Activated naive CD4-positive, alpha-beta T cell treated with anti-CD3 and anti-CD28 coated beads, Interleukin-2, amount 50 U/mL, for 72 hours (primary cell): ENCODE data around the gene COG1. TPM values are rescaled to one million over a fixed set of nuclear protein-coding genes. Genes with fewer than 3 reads are reported as not detected.

Source experiments
- ATAC-seq, 2 donors: fragments of 150-1000 bp; cut with Tn5 transposase; 2 replicates each; pipeline ENCODE4 v1.10.0; 2021; ENCODE audit warnings: mild to moderate bottlenecking in 2 of 2, moderate library complexity in 2 of 2
- DNase-seq, 2 donors: peaks; one replicate each; pipeline ENCODE4 v3.0.0; 2021 to 2022; ENCODE audit warnings: low spot score in 2 of 2
- H3K27ac Mint-ChIP-seq, 2 donors: one replicate each; pipeline ENCODE4 v1.8.0; 2022; ENCODE audit warnings: mild to moderate bottlenecking in 2 of 2, mixed read lengths in 2 of 2
- H3K36me3 Mint-ChIP-seq, 2 donors: one replicate each; pipeline ENCODE4 v1.8.0; 2022; ENCODE audit warnings: mixed read lengths in 2 of 2
- H3K9me3 Mint-ChIP-seq, 2 donors: one replicate each; pipeline ENCODE4 v1.8.0; 2022; ENCODE audit warnings: mixed read lengths in 2 of 2
- total RNA-seq, 2 donors: library from RNA; stranded (reverse); gene quantifications; one replicate each; pipeline ENCODE4 v1.2.3, GENCODE V29; 2022

Gene COG1
- total RNA-seq, 2 donors from 2014 or later: 26.8 to 40.5 TPM

DNA sequence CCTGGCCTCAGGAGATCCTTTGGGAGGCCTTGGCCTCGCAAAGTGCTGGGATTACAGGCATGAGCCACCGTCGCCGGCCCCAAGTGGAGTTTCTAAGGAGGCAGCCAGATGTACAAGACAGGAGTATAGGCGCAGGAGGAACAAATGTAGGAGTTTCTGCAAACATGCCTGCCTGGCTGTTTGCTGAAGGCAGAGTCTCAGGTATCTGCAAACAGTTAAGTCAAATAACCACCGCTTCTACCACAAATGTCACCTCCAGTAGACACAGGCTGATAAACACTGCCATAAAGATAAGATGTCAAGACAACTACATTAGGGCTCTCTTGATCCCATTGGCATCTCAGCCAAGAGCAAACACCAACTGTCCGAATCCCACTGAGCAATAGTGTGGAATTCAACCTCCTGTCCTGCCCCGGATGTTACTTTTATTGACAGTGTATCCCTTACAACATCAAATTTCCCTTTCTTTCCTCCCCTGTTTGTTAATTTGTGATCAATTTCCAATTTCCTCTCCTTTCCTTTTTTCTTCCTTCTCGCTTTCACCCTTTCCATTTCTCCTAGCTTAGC lies 5.6 kb upstream of the COG1 start:
- ATAC-seq (no peak), DNase-seq (no peak)
- H3K27ac Mint-ChIP-seq: no peak overlapping the region
- no peaks in the 10 kb centered on the region for H3K9me3 Mint-ChIP-seq
- no peaks in the 10 kb centered on the region for H3K36me3 Mint-ChIP-seq

DNA sequence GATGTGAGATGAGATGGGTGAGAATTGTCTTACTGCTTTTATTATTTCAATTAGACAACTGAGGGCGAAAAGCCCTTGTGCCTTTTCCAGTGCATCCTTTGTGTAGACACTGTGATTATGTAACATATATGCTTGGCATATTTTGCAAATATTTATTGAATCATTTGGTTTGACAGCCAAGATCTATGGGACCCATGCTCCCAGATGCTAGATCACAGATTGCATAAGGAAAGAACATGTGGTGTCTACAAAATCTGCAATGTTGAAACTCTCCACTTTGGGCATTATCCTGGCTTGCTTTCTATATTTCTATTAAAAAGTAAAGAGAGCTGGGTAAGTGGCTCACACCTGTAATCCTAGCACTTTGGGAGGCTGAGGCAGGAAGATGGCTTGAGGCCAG lies 4.8 kb upstream of the COG1 start:
- H3K9me3 Mint-ChIP-seq: no peaks in the 10 kb centered on the region
- no peak for ATAC-seq
- H3K27ac Mint-ChIP-seq: no peak overlapping the region
- DNase-seq: no peak
- H3K36me3 Mint-ChIP-seq: no peaks in the 10 kb centered on the region

DNA sequence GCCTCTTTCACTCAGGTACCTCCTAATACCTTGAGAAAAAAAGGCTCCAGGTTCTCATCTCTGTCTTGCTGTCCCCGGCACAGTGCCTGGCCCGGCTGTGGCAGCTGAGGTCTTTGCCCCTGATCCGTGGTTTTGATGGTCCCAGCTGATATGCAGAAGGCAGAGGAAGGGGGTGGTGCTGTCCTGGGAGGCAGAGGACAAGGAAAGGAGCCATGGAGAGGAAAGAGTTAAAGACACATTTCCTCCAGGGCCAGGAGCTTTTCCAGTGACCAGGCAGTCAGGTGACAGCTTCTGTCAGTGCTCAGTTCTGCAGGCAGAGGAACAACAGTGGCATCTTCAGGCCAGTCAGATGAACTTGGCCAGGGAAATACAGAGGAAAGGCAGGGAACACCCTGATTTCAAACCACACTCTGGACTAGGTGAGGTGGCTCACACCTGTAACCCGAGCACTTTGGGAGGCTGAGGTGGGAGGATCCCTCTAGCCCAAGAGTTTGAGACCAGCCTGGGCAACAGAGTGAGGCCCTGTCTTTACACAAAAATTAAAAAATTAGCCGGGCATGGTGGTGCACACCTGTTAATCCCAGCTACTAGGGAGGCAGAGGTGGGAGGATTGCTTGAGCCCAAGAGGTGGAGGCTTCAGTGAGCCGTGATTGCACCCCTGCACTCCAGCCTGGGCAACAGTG lies 3.3 kb upstream of the COG1 start:
- H3K27ac Mint-ChIP-seq: no peak overlapping the region
- peak in 1 of 2 donors; percentile 9 for DNase-seq
- no peak for ATAC-seq
- peaks cover 6 to 7% of the 10 kb centered on the region in 2 donors for H3K36me3 Mint-ChIP-seq
- no peaks in the 10 kb centered on the region for H3K9me3 Mint-ChIP-seq

- peak overlapping the region; percentile 40 to 92 for H3K27ac Mint-ChIP-seq
These were observed 1.2 kb upstream of the COG1 start for GRCh38 chr17:73191443-73192205.

DNA sequence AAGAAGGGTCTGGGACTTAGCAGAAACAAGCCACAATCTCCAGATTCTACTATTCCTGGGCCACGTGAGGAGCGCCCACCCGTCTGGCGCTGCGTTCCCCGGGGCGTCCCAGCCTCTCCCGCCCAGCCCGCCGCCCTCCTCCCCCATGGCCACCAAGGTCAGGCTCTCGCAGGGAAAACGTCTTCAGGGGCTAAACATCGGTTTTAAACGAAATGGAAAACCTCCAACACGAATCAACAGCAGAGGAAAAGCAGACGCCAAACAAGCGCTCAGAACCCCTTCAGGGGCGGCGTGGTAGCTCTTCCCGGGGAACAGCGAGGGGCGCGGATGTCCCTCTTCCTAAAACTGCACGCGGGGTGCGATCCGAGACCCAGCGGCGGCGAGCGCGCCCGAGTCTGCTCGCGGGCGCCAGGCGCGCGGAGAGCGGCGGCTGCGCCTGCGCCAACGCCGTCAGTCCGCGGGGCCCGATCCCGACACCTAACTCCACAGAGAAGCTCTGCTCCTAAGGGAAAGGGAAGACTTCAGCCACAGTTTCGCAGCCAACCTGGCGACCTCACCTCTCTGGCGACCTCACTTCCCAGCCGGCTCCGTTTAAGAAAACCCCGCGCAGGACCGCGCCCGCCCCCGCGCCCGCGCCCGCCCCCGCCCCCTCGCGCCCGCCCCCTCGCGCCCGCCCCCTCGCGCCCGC lies 505 bp upstream of the COG1 start:
- DNase-seq: peak; percentile 71 to 75
- Mint-ChIP-seq H3K36me3 (peaks cover 10 to 17% of the 10 kb centered on the region in 2 donors), H3K27ac (peak overlapping the region; percentile 92 to 95), H3K9me3 (no peaks in the 10 kb centered on the region)
- peak; percentile 73 to 83 for ATAC-seq

More at GRCh38 chr17:73191443-73192205, 1.2 kb upstream of the COG1 start:
- ATAC-seq (peak; percentile 31 to 38), DNase-seq (peak; percentile 60 to 63)
- peaks cover 7 to 12% of the 10 kb centered on the region in 2 donors for H3K36me3 Mint-ChIP-seq
- H3K9me3 Mint-ChIP-seq: no peaks in the 10 kb centered on the region

GRCh38 chr17:73194514-73195222 lies 1.8 kb downstream of the COG1 start:
- Mint-ChIP-seq H3K36me3 (peaks cover 22 to 40% of the 10 kb centered on the region in 2 donors), H3K27ac (peak overlapping the region in 1 of 2 donors; percentile 43), H3K9me3 (no peaks in the 10 kb centered on the region)
- DNase-seq (no peak), ATAC-seq (no peak)

- peaks cover 26 to 57% of the 10 kb centered on the region in 2 donors for H3K36me3 Mint-ChIP-seq
- DNase-seq: no peak
- no peak for ATAC-seq
- peak overlapping the region; percentile 11 to 68 for H3K27ac Mint-ChIP-seq
- H3K9me3 Mint-ChIP-seq: no peaks in the 10 kb centered on the region
These were observed 3.6 kb downstream of the COG1 start for GRCh38 chr17:73196500-73196899.

GRCh38 chr17:73197161-73197560 lies 4.3 kb downstream of the COG1 start:
- Mint-ChIP-seq H3K9me3 (no peaks in the 10 kb centered on the region), H3K27ac (peak overlapping the region; percentile 16 to 31), H3K36me3 (peaks cover 28 to 59% of the 10 kb centered on the region in 2 donors)
- ATAC-seq: no peak
- DNase-seq: no peak

DNA sequence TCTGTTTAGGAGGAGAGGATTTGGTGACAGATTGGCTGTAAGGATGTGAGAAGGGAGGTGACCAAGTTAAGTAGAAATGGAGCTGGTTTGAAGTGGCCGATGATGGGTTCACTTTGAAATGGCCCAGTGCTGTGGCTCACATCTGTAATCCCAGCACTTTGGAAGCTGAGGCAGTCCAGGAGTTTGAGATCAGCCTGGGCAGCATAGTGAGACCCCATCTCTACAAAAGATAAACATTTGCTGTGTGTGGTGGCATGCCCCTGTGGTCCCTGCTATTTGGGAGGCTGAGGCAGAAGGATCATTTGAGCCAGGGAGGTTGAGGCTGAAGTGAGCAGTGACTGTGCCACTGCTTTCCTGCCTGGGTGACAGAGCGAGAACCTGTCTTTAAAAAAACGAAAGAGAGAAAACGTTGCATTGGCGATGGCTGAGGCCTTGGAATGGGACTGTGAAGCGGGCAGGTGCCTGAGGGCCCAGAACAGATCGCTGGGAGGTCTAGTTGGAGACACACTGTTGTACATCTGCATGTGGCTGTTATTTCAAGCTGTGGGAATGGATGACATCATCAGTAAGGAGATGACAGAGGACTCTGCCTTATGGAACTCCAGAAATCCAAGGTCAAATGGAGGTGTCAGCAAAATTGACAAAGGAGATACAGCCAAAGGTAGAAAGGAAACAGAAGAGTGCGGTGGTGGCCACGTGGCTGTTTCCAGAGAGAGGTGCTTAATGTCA lies 5.5 kb downstream of the COG1 start:
- no peak for ATAC-seq
- peak overlapping the region; percentile 31 to 75 for H3K27ac Mint-ChIP-seq
- no peaks in the 10 kb centered on the region for H3K9me3 Mint-ChIP-seq
- DNase-seq: no peak
- H3K36me3 Mint-ChIP-seq: peaks cover 27 to 65% of the 10 kb centered on the region in 2 donors

DNA sequence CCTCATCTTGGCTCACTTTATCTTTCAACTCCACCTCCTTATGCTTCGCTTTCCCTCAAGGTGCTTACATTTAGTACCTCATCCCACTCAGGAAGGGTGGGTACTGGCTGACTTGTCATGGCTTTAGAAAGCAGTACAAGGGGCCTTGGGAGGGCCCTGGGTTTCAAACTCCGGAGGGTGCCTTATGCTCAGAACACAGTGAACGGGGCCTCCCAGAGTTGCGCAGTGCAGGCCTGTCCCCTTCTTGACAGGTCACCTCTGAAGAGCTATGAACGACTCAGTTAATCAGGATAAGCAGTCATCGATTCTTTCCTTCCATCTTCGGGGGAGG lies 6.0 kb downstream of the COG1 start:
- DNase-seq: no peak
- Mint-ChIP-seq H3K27ac (no peak overlapping the region), H3K9me3 (no peaks in the 10 kb centered on the region), H3K36me3 (peaks cover 25 to 65% of the 10 kb centered on the region in 2 donors)
- ATAC-seq: no peak

DNA sequence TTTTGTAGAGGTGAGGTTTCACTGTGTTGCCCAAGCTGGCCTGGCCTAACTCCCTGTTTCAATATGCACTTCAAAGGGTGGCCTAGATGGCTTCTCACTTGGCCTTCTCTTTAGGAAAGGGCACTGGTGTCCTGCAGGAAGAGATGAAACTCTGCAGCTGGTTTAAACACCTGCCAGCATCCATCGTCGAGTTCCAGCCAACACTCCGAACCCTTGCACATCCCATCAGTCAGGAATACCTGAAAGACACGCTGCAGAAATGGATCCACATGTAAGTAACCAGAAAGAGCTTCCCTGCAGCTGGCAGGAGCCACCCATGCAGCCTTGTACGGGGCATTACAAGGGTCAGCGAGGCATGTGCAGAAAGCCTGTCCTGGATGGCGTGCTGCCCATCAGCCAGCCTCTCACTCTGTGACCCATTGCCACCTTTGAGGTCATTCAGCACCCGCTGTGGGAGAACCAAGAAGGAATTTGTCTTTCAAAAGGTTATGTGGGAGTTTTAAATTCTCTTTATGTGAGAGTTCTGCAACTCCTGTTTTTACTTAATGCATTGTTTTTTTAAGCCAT lies 7.0 kb downstream of the COG1 start:
- DNase-seq (no peak), ATAC-seq (no peak)
- Mint-ChIP-seq H3K9me3 (no peaks in the 10 kb centered on the region), H3K27ac (no peak overlapping the region), H3K36me3 (peaks cover 25 to 67% of the 10 kb centered on the region in 2 donors)

GRCh38 chr17:73200476-73200875 lies 7.6 kb downstream of the COG1 start:
- no peak overlapping the region for H3K27ac Mint-ChIP-seq
- peaks cover 25 to 67% of the 10 kb centered on the region in 2 donors for H3K36me3 Mint-ChIP-seq

DNA sequence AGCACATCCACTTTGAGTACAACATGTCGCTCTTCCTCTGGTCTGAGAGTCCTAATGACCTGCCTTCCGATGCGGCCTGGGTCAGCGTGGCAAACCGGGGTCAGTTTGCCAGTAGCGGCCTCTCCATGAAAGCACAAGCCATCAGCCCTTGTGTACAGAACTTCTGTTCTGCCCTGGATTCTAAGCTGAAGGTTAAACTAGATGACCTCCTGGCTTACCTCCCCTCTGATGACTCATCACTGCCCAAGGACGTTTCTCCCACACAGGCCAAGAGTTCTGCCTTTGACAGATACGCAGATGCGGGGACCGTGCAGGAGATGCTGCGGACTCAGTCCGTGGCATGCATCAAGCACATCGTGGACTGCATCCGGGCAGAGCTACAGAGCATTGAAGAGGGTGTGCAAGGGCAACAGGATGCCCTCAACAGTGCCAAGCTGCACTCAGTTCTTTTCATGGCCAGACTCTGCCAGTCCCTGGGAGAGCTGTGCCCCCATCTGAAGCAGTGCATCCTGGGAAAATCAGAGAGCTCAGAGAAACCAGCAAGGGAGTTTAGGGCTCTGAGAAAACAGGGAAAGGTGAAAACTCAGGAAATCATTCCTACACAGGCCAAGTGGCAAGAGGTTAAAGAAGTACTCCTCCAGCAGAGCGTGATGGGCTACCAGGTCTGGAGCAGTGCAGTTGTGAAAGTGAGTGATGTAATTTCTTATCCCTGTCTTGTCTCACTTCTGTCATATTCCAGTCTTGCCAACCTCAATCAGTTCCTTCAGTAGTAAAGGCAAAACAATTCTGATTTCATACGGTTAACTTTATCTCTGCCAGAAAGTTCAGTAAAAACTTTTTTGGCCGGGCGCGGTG lies 8.6 kb downstream of the COG1 start:
- DNase-seq: no peak
- ATAC-seq: no peak
- Mint-ChIP-seq H3K27ac (no peak overlapping the region), H3K9me3 (no peaks in the 10 kb centered on the region), H3K36me3 (peaks cover 25 to 65% of the 10 kb centered on the region in 2 donors)

More at GRCh38 chr17:73200476-73200875, 7.6 kb downstream of the COG1 start:
- ATAC-seq (no peak), DNase-seq (no peak)
- H3K9me3 Mint-ChIP-seq: no peaks in the 10 kb centered on the region

DNA sequence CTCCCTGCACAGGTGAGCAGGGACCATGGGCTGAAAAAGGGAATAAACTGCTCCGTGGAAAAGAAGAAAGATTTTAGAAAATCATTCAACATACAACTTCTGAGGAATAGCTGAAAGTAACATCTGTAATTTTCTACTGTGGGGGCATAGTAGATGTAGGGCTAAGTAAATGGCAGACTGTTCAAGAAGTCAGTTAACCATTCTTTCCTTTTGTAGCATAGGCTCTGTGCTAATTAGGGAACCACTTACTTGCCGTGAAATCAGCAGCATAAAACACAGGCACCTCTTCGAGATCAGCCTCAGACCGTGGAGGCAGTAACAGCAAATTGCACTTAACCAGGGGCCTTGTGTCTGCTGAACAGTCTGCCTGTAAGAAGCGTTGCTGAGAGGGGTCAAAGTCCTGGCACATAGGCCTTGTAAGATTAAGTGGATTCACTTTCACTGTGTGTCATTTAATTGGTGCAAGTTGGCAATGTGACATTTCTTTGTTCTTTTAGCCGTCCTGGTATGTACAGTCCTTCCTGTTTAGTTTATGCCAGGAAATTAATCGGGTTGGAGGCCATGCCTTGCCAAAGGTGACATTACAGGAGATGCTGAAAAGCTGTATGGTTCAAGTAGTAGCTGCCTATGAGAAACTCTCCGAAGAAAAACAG lies 10.4 kb downstream of the COG1 start:
- Mint-ChIP-seq H3K27ac (peak overlapping the region; percentile 56 to 92), H3K9me3 (no peaks in the 10 kb centered on the region), H3K36me3 (peaks cover 19 to 62% of the 10 kb centered on the region in 2 donors)
- ATAC-seq (peak; percentile 64 to 72), DNase-seq (no peak)
